H1 (cell line): ENCODE results near the gene SPOCK3.

Experiments used
- EZH2 ChIP-seq: fragments of 200-600 bp; sonication (generic); IDR thresholded peaks from 2 replicates; pipeline ENCODE4 v1.7.1; 2012; ENCODE audit warnings: low read depth, mild to moderate bottlenecking, moderate library complexity, low read length, inconsistent platforms; ENCODE audit not compliant: severe bottlenecking
- POLR2A ChIP-seq, 2 experiments: IDR thresholded peaks; 1 replicate in 1 of 2; 2 replicates in 1 of 2; pipeline ENCODE4 v1.6.1; 2011; ENCODE audit warnings: low read depth in 2 of 2, low read length in 2 of 2, mild to moderate bottlenecking in 2 of 2; ENCODE audit errors: control extremely low read depth in 1 of 2
- RAD21 ChIP-seq, 2 experiments: IDR thresholded peaks in 1 of 2; conservative IDR thresholded peaks in 1 of 2; 2 replicates each; pipeline ENCODE4 v1.6.1; 2011; ENCODE audit warnings: low read depth in 2 of 2, low read length in 2 of 2, improper control_type of control experiment in 1 of 2, inconsistent platforms in 1 of 2, mild to moderate bottlenecking in 1 of 2, moderate library complexity in 1 of 2
- SUZ12 ChIP-seq: fragments of 200-600 bp; sonication (generic); IDR thresholded peaks from 2 replicates; pipeline ENCODE4 v1.6.1; 2012; ENCODE audit warnings: mild to moderate bottlenecking, inconsistent platforms, low read length, moderate library complexity, mixed read lengths
- TCF12 ChIP-seq: IDR thresholded peaks from 2 replicates; pipeline ENCODE4 v1.6.1; 2011; ENCODE audit warnings: low read depth, mild to moderate bottlenecking, low read length

GRCh38 chr4:166808380-166808779, 425.9 kb downstream of the SPOCK3 start:
- TF ChIP-seq SUZ12 (no peak), POLR2A (IDR thresholded peaks at IDR 0.05; ENCODE audit: control extremely low read depth in 1 of 2, low read depth in 2 of 2, low read length in 2 of 2) (no peak), RAD21 (IDR thresholded peaks at IDR 0.05 in 1 of 2, conservative IDR thresholded peaks at IDR 0.05 in 1 of 2; ENCODE audit: low read depth in 2 of 2, low read length in 2 of 2) (no peak), EZH2 (no peak), TCF12 (no peak)
